Ishikawa (cell line): ENCODE measurements around the gene PPDPF.

Source experiments
- CEBPB ChIP-seq: IDR thresholded peaks from 2 replicates; pipeline ENCODE4 v1.6.1; 2012
- EP300 ChIP-seq: IDR thresholded peaks from 2 replicates; pipeline ENCODE4 v1.6.1; 2012; ENCODE audit warnings: borderline replicate concordance
- MAX ChIP-seq: IDR thresholded peaks from 2 replicates; pipeline ENCODE4 v1.6.1; 2012
- RAD21 ChIP-seq: IDR thresholded peaks from 2 replicates; pipeline ENCODE4 v1.6.1; 2012; ENCODE audit warnings: low read depth
- REST ChIP-seq: IDR thresholded peaks from 2 replicates; pipeline ENCODE4 v1.6.1; 2012; ENCODE audit warnings: low read depth, mild to moderate bottlenecking
- TAF1 ChIP-seq: IDR thresholded peaks from 2 replicates; pipeline ENCODE4 v1.6.1; 2012; ENCODE audit warnings: low read depth, mild to moderate bottlenecking
- TEAD4 ChIP-seq: IDR thresholded peaks from 2 replicates; pipeline ENCODE4 v1.6.1; 2012
- USF1 ChIP-seq: IDR thresholded peaks from 2 replicates; pipeline ENCODE4 v1.6.1; 2012
- YY1 ChIP-seq: IDR thresholded peaks from 2 replicates; pipeline ENCODE4 v1.6.1; 2012; ENCODE audit warnings: low read depth
- ZBTB7A ChIP-seq: IDR thresholded peaks from 2 replicates; pipeline ENCODE4 v1.6.1; 2012; ENCODE audit warnings: low read depth

GRCh38 chr20:63540417-63541186, 20.0 kb downstream of the PPDPF start:
- TF ChIP-seq RAD21 (no peak), EP300 (no peak), TAF1 (no peak), USF1 (peak; percentile 93), YY1 (no peak), ZBTB7A (0 out of 2 replicates have a peak, but pooled peaks have one; percentile 33), TEAD4 (no peak), MAX (peak; percentile 57), REST (no peak), CEBPB (no peak)
